ENCODE data around the gene SMIM44.
"Not testable (repeated sequence)": the region's sequence is repeated elsewhere in the genome, so short reads cannot be mapped to it uniquely, and the experiment has no call there.

SMIM44 gene

DNA sequence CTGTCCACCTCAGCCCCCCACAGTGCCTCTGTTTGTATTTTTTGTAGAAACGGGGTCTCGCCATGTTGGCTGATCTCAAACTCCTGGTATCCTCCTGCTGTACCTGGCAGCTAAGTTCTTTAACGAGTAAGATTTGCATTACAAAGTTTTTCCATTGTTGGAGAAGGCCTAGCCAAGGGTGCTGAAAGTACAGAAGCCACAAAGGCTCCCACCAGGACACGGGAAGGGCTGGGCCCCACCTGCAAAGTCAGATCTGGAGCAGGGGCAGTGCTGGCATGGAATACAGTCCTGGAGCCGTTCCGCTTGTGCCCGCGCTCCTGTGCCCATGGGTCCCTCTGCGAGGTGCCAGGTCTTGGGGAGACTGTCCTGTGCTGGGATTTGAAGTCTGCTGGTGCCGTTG lies 35.0 kb upstream of the SMIM44 start:
- no peak for DNase-seq

GRCh38 chr19:3517638-3518037 lies 34.4 kb upstream of the SMIM44 start:
- no peak for DNase-seq

- DNase-seq: peak in 8 of 58 donors; percentile 8 to 51 (median 23)
These were observed 33.5 kb upstream of the SMIM44 start for GRCh38 chr19:3516675-3517207.

DNA sequence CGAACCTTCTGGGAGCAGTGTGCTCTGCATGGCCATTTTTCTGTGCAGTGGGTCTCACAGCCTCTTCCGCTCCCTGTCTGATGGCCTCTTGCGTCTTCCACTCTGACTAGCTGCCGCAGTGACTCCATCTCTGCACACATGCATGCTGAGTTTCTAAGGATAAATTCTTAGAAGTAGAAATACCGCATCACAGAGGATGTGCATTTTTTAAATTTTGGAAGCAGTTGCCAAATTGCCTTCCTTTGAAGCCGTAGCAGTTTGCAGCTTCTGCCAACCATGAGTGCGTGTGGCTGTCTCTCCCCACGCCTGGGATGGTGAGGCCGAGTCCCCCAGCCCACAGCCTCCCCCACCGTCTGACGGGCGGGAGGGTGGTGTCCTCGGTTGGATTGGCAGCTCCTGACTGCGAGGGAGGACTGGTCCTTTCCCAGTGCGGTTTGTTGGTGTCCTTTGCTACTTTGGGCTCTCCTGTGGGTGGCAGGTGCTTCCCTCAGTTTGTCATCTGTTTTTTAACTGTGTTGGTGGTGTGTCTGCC lies 32.7 kb upstream of the SMIM44 start:
- peak in 11 of 58 donors; percentile 12 to 57 (median 25) for DNase-seq

- DNase-seq: no peak
These were observed 31.7 kb upstream of the SMIM44 start for GRCh38 chr19:3514930-3515329.

GRCh38 chr19:3513229-3514140 lies 30.2 kb upstream of the SMIM44 start:
- peak in 1 of 58 donors; percentile 42 for DNase-seq

GRCh38 chr19:3512562-3513228 lies 29.5 kb upstream of the SMIM44 start:
- peak in 10 of 58 donors; percentile 18 to 42 (median 28) for DNase-seq

GRCh38 chr19:3511506-3512251 lies 28.4 kb upstream of the SMIM44 start:
- no peak for DNase-seq

DNA sequence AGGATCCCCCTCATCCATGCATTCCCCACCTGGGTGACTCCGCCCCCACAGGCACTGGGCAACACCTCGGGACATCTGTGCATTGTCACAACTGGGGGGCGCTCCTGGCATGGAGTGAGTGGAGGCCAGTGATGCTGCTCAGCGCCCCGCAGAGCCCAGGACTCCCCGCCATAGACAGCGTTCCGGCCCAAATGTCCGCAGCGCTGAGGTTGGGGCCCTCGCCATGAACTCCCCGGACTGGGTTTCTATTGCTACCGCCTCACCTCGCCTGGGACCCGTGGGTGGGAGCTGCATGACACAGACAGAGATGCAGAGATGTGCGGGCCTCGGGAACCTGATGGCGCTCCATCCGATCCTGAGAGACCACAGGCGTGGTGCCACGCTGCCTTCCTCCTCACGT lies 27.5 kb upstream of the SMIM44 start:
- DNase-seq: no peak

GRCh38 chr19:3509566-3509989 lies 26.3 kb upstream of the SMIM44 start:
- peak in 1 of 58 donors; percentile 15 for DNase-seq

GRCh38 chr19:3508771-3509535 lies 25.7 kb upstream of the SMIM44 start:
- no peak for DNase-seq

DNA sequence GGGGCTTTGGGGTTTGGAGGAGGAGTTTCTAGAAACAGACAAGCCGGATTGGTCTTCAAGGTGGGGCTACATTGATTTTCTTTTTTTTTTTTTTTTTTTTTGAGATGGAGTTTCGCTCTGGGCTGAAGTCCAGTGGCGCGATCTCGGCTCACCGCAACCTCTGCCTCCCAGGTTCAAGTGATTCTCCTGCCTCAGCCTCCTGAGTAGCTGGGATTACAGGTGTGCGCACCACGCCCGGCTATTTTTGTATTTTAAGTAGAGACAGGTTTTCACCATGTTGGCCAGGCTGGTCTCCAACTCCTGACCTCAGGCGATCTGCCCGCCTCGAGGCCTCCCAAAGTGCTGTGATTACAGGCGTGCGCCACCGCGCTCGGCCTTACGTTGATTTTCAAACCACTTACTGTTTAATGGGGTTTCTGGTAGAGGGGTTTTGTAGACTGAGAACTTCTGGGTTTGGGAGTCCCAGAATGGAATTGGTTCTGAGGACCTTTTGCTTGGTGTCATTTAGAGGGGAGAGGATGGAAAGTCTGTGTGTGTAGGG lies 24.9 kb upstream of the SMIM44 start:
- not testable (repeated sequence) for DNase-seq

DNA sequence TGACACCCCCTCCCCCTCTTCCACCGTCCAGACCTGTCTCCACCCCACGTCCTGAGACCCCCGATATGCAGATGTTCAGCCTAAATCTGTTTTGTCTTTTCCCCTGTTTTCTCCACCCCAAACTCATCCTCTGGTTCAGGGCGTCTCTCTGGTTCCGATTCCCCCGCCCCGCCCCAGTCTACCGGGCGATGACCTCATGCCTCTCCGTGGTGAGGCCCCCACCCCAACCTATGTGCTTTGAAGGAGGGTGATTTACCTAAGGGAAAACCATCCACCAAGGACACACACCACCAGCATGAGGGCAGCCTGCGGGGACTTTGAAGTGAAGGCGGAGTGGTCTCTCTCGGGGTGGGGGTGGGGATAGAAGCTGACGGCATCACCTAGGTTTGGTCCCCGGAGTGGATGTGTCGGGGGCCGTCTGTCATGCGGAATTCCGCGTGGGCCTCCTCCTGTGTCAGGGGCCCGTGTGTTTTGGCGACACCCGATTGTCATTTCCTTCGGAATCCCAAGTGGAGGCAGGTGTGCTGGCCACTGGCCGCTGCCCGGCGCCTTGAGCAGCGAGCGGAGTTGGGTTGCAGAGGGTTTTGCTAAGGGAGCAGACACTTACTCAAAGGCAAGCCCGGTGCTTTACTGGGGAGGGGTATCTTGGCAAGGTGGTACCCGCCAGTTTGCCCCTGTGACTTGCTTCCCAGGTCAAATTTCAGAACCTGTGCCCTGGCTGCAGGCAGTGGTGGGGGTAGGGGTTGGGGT lies 24.3 kb upstream of the SMIM44 start:
- DNase-seq: peak in 12 of 58 donors; percentile 7 to 46 (median 25)

DNA sequence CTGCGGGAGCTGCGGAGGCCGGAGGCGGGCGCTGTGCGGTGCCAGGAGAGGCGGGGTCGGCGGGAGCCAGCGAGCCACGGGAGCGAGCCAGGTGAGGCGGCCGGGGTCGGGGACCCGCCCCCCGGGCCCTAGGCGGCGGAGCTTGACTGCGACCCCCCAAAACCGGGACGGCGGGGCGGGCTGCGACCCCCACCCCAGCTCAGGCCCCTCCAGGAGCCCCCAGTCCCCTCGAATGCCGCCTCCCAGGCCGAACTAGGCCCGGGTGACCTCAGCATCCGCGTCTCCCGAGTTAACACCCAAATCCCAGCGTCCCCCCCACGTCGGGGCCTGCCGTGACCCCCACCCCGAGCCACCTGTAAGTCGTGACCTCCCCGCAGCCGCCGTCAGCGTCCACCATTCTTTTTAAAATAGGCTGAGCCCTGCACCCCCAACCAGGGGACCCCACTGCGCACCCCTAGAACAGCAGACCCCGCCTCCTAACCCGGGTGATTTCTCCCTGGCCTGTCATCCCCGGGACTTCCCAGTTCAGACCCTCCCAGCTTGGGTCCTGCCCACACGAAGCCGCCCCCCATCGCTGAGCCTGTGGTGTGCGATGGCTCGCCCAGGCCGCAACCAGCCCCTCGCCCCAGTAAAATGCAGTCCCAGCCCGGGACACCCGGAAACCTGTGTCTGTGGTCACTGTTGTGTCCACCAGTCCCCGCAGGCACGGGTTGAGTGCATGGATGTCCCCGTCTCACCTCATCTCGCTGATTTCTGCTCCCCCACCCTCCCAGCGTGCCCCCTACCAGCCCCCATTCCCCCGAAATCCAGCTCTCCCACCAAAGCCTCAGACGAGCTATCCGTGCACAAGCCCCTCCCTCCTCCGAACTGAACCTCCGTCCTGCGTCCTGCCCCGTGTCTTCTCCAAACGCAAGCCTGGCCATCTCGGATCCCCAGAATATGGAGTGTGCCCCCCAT lies 23.4 kb upstream of the SMIM44 start:
- DNase-seq: peak in 9 of 58 donors; percentile 11 to 70 (median 42)

DNA sequence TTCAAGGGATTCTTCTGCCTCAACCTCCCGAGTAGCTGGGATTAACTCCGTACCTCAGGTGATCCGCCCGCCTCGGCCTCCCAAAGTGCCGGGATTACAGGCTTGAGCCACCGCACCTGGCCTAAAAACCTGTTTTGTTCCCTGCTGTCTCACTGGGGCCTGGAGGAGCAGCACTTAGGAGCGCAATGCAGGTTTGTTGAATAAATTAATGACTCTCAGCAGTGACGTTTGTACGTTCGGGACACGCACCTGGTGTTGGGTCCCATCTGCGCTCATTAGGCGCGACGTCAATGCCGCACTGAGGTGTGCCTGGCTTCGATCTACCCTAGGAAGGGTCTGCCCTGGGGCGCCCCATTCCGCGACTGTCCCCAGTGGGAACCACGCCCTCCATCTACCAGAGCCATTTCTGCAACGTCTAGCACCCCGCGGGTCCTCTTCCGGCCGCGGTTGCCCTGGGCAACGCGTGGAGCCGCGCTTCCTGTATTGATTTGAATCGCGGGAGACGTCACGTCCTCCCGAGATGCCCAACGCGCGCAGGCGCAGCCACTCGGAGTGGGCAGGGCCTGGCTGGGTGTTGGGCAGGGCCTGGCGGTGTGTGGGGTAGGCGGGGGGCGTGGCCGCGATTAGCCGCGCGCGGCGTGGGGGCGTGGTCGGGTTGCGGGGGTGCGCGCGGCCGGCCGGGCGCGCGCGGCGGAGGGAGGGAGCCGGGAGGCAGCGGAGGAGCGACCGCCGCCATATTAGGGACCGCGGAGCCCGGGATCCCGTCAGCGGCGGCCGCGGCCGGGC lies 22.6 kb upstream of the SMIM44 start, which contains the start of gene FZR1:
FZR1 (plus strand) TSS at position 714 of the 786 bp plus-strand sequence. CDS start 16,679 bp downstream, outside the sequence.
- DNase-seq: peak; percentile 85 to 99 (median 98)

DNA sequence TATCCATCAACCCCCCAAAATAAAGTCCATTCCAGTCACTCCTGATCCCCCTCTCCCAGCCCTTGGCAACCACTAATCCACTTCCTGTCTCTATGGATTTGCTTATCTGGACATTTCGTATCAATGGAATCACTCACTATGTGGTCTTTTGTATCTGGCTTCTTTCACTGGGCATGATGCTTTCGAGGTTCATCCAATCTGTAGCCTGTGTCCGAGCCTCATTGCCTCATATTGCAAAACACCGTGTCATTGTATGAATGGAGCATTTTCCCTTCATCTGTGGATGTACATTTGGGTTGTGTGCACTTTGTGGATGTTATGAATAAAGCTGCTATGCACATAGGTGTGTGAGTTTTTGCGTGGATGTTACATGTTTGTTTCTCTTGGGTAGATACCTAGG lies 21.5 kb upstream of the SMIM44 start:
- no peak for DNase-seq

DNA sequence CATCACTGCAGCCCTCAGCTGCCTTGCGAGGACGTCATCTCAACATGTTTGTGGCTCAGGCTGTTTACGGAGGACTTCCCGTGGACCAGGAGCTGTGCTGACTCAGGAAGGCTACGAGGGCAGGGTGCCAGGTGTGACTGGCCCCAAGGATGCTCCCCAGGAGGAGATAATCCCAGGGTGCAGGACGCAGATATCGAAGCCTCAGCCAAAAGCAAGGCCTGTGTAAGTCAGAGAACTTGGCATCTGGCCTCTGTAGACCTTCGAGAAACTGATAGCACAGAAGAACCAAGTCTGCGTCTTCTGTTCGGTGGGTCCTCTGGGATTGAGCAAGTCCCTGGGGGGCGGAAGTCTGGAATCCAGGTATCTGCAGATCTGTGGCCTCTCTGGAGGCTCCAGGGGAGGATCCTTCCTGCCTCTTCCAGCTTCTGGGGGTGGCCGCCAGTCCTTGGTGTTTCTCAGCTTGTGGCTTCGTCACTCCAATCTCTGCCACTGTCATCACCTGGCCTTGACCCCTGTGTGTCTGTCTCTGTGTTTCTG lies 19.9 kb upstream of the SMIM44 start:
- no peak for DNase-seq

Data from anterior cingulate cortex (tissue), 58 donors.